ENCODE results near the gene TPCN1.

The TPCN1 gene

GRCh38 chr12:113271853-113272561, 50.7 kb downstream of the TPCN1 start:
- Histone ChIP-seq H3K4me1 (ENCODE audit: control insufficient read depth, low read depth, low read length) (no peaks in the 10 kb centered on the region), H3K27ac (ENCODE audit: low read length) (no peak overlapping the region), H3K36me3 (ENCODE audit: control insufficient read depth, low read depth, low read length) (peaks cover 5% of the 10 kb centered on the region), H3K9ac (ENCODE audit: low read length) (no peak overlapping the region), H3K9me3 (ENCODE audit: control insufficient read depth, low read depth, low read length) (no peaks in the 10 kb centered on the region), H3K4me3 (ENCODE audit: low read length) (no peak overlapping the region), H3K27me3 (ENCODE audit: control insufficient read depth, insufficient read depth, low read length) (no peaks in the 10 kb centered on the region)

- Histone ChIP-seq H3K4me3 (ENCODE audit: low read length) (no peak overlapping the region), H3K4me1 (ENCODE audit: control insufficient read depth, low read depth, low read length) (no peaks in the 10 kb centered on the region), H3K9ac (ENCODE audit: low read length) (no peak overlapping the region), H3K9me3 (ENCODE audit: control insufficient read depth, low read depth, low read length) (no peaks in the 10 kb centered on the region), H3K27ac (ENCODE audit: low read length) (no peak overlapping the region), H3K36me3 (ENCODE audit: control insufficient read depth, low read depth, low read length) (peaks cover 5% of the 10 kb centered on the region), H3K27me3 (ENCODE audit: control insufficient read depth, insufficient read depth, low read length) (no peaks in the 10 kb centered on the region)
Measured at GRCh38 chr12:113273053-113273725, 51.9 kb downstream of the TPCN1 start.

- Histone ChIP-seq H3K4me1 (ENCODE audit: control insufficient read depth, low read depth, low read length) (no peaks in the 10 kb centered on the region), H3K9me3 (ENCODE audit: control insufficient read depth, low read depth, low read length) (no peaks in the 10 kb centered on the region), H3K27ac (ENCODE audit: low read length) (no peak overlapping the region), H3K4me3 (ENCODE audit: low read length) (no peak overlapping the region), H3K36me3 (ENCODE audit: control insufficient read depth, low read depth, low read length) (peaks cover 8% of the 10 kb centered on the region), H3K9ac (ENCODE audit: low read length) (no peak overlapping the region), H3K27me3 (ENCODE audit: control insufficient read depth, insufficient read depth, low read length) (no peaks in the 10 kb centered on the region)
Measured at GRCh38 chr12:113274848-113275247, 53.6 kb downstream of the TPCN1 start.

GRCh38 chr12:113276306-113276705, 55.0 kb downstream of the TPCN1 start:
- H3K4me1 ChIP-seq (ENCODE audit: control insufficient read depth, low read depth, low read length), result no peaks in the 10 kb centered on the region
- no peaks in the 10 kb centered on the region for H3K9me3 ChIP-seq (ENCODE audit: control insufficient read depth, low read depth, low read length)
- no peak overlapping the region for H3K4me3 ChIP-seq (ENCODE audit: low read length)
- H3K27ac ChIP-seq (ENCODE audit: low read length), result no peak overlapping the region
- H3K9ac ChIP-seq (ENCODE audit: low read length), result no peak overlapping the region
- H3K36me3 ChIP-seq (ENCODE audit: control insufficient read depth, low read depth, low read length), result peaks cover 8% of the 10 kb centered on the region
- H3K27me3 ChIP-seq (ENCODE audit: control insufficient read depth, insufficient read depth, low read length), result no peaks in the 10 kb centered on the region

GRCh38 chr12:113276946-113277500, 55.8 kb downstream of the TPCN1 start:
- H3K4me1 ChIP-seq (ENCODE audit: control insufficient read depth, low read depth, low read length), result no peaks in the 10 kb centered on the region
- H3K36me3 ChIP-seq (ENCODE audit: control insufficient read depth, low read depth, low read length), result peaks cover 8% of the 10 kb centered on the region
- no peak overlapping the region for H3K9ac ChIP-seq (ENCODE audit: low read length)
- H3K9me3 ChIP-seq (ENCODE audit: control insufficient read depth, low read depth, low read length), result no peaks in the 10 kb centered on the region
- no peaks in the 10 kb centered on the region for H3K27me3 ChIP-seq (ENCODE audit: control insufficient read depth, insufficient read depth, low read length)
- H3K27ac ChIP-seq (ENCODE audit: low read length), result no peak overlapping the region
- H3K4me3 ChIP-seq (ENCODE audit: low read length), result no peak overlapping the region

GRCh38 chr12:113277511-113277910, 56.2 kb downstream of the TPCN1 start:
- H3K27me3 ChIP-seq (ENCODE audit: control insufficient read depth, insufficient read depth, low read length), result no peaks in the 10 kb centered on the region
- peaks cover 8% of the 10 kb centered on the region for H3K36me3 ChIP-seq (ENCODE audit: control insufficient read depth, low read depth, low read length)
- H3K4me1 ChIP-seq (ENCODE audit: control insufficient read depth, low read depth, low read length), result no peaks in the 10 kb centered on the region
- no peak overlapping the region for H3K27ac ChIP-seq (ENCODE audit: low read length)
- no peak overlapping the region for H3K9ac ChIP-seq (ENCODE audit: low read length)
- no peak overlapping the region for H3K4me3 ChIP-seq (ENCODE audit: low read length)
- H3K9me3 ChIP-seq (ENCODE audit: control insufficient read depth, low read depth, low read length), result no peaks in the 10 kb centered on the region

GRCh38 chr12:113278141-113278540, 56.9 kb downstream of the TPCN1 start:
- Histone ChIP-seq H3K36me3 (ENCODE audit: control insufficient read depth, low read depth, low read length) (peaks cover 8% of the 10 kb centered on the region), H3K27ac (ENCODE audit: low read length) (no peak overlapping the region)

GRCh38 chr12:113278633-113279032, 57.4 kb downstream of the TPCN1 start:
- Histone ChIP-seq H3K4me3 (ENCODE audit: low read length) (no peak overlapping the region), H3K4me1 (ENCODE audit: control insufficient read depth, low read depth, low read length) (no peaks in the 10 kb centered on the region), H3K9me3 (ENCODE audit: control insufficient read depth, low read depth, low read length) (no peaks in the 10 kb centered on the region), H3K9ac (ENCODE audit: low read length) (no peak overlapping the region), H3K36me3 (ENCODE audit: control insufficient read depth, low read depth, low read length) (peaks cover 5% of the 10 kb centered on the region), H3K27ac (ENCODE audit: low read length) (no peak overlapping the region), H3K27me3 (ENCODE audit: control insufficient read depth, insufficient read depth, low read length) (no peaks in the 10 kb centered on the region)

More at GRCh38 chr12:113278141-113278540, 56.9 kb downstream of the TPCN1 start:
- Histone ChIP-seq H3K4me1 (ENCODE audit: control insufficient read depth, low read depth, low read length) (no peaks in the 10 kb centered on the region), H3K27me3 (ENCODE audit: control insufficient read depth, insufficient read depth, low read length) (no peaks in the 10 kb centered on the region), H3K9me3 (ENCODE audit: control insufficient read depth, low read depth, low read length) (no peaks in the 10 kb centered on the region), H3K4me3 (ENCODE audit: low read length) (no peak overlapping the region), H3K9ac (ENCODE audit: low read length) (no peak overlapping the region)

- Histone ChIP-seq H3K36me3 (ENCODE audit: control insufficient read depth, low read depth, low read length) (no peaks in the 10 kb centered on the region), H3K9me3 (ENCODE audit: control insufficient read depth, low read depth, low read length) (no peaks in the 10 kb centered on the region), H3K9ac (ENCODE audit: low read length) (no peak overlapping the region), H3K27me3 (ENCODE audit: control insufficient read depth, insufficient read depth, low read length) (no peaks in the 10 kb centered on the region), H3K27ac (ENCODE audit: low read length) (no peak overlapping the region), H3K4me1 (ENCODE audit: control insufficient read depth, low read depth, low read length) (no peaks in the 10 kb centered on the region), H3K4me3 (ENCODE audit: low read length) (no peak overlapping the region)
Measured at GRCh38 chr12:113284751-113285150, 63.5 kb downstream of the TPCN1 start.

GRCh38 chr12:113285679-113286610, 64.7 kb downstream of the TPCN1 start:
- H3K4me1 ChIP-seq (ENCODE audit: control insufficient read depth, low read depth, low read length), result no peaks in the 10 kb centered on the region
- H3K9ac ChIP-seq (ENCODE audit: low read length), result no peak overlapping the region
- H3K27ac ChIP-seq (ENCODE audit: low read length), result no peak overlapping the region
- no peak overlapping the region for H3K4me3 ChIP-seq (ENCODE audit: low read length)
- no peaks in the 10 kb centered on the region for H3K9me3 ChIP-seq (ENCODE audit: control insufficient read depth, low read depth, low read length)
- H3K27me3 ChIP-seq (ENCODE audit: control insufficient read depth, insufficient read depth, low read length), result no peaks in the 10 kb centered on the region
- H3K36me3 ChIP-seq (ENCODE audit: control insufficient read depth, low read depth, low read length), result no peaks in the 10 kb centered on the region

GRCh38 chr12:113286712-113287111, 65.4 kb downstream of the TPCN1 start:
- Histone ChIP-seq H3K36me3 (ENCODE audit: control insufficient read depth, low read depth, low read length) (no peaks in the 10 kb centered on the region), H3K9me3 (ENCODE audit: control insufficient read depth, low read depth, low read length) (no peaks in the 10 kb centered on the region), H3K4me1 (ENCODE audit: control insufficient read depth, low read depth, low read length) (no peaks in the 10 kb centered on the region), H3K4me3 (ENCODE audit: low read length) (no peak overlapping the region), H3K9ac (ENCODE audit: low read length) (no peak overlapping the region), H3K27me3 (ENCODE audit: control insufficient read depth, insufficient read depth, low read length) (no peaks in the 10 kb centered on the region), H3K27ac (ENCODE audit: low read length) (no peak overlapping the region)

All from iPS-18a (cell line).